Rectal smooth muscle tissue (tissue), 1 donor: ENCODE data around the gene SMYD2.

ENCODE experiments used
- H3K27ac ChIP-seq: one replicate; pipeline ENCODE4 v1.7.0; 2013; ENCODE audit warnings: low read depth, low read length, inconsistent platforms
- H3K27me3 ChIP-seq: one replicate; pipeline ENCODE4 v1.7.0; 2013; ENCODE audit warnings: low read length; ENCODE audit not compliant: control insufficient read depth, insufficient read depth
- H3K36me3 ChIP-seq: one replicate; pipeline ENCODE4 v1.7.0; 2013; ENCODE audit warnings: low read length; ENCODE audit not compliant: control insufficient read depth, insufficient read depth
- H3K4me1 ChIP-seq: one replicate; pipeline ENCODE4 v1.7.0; 2013; ENCODE audit warnings: low read length; ENCODE audit not compliant: control insufficient read depth, insufficient read depth
- H3K4me3 ChIP-seq: one replicate; pipeline ENCODE4 v1.7.0; 2013; ENCODE audit warnings: low read length
- H3K9ac ChIP-seq: one replicate; pipeline ENCODE4 v1.7.0; 2013; ENCODE audit warnings: low read length

The SMYD2 gene

DNA sequence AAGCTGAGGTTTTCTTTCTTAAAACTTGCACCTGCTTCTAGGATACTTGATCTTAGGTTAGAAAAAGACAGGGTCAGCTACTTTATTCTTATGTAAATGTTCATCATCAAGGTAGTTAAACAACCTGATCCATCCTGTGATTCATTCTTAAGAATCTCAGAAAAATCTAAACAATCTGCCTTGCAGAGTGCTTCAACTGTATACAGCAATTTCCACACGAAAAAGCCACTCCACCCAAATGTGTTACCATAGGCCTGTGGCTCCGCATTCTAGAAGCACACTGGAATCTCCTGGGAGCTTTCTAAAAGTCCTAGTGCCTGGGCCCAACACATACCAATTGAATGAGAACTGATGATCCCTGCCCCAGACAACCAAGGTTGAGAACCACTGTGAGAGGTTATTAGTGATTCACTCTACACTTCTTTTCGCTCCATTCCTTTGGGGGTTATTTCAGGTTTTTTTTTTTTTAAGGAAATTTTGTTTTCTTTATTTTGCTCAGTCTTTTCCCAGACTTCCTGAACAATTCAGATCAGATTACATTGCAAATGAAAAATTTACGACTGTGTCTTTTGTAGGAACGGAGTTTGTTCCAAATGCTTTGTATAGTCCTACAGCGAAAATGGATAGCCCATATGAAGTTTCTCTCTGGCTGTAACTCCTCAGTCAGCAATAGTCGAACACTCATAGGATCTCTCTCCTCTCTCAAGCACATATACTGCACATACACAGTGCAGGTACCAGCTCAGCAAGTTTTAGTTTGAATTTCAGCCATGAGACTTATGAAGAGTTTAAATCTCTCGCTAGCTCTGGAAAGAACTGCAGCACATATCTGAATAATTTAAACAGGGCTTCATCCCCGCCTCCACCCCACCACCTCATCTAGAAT is 16.1 kb downstream of the SMYD2 start:
- Histone ChIP-seq H3K4me3 (no peak overlapping the region), H3K4me1 (no peaks in the 10 kb centered on the region), H3K9ac (no peak overlapping the region), H3K36me3 (no peaks in the 10 kb centered on the region), H3K27ac (no peak overlapping the region), H3K27me3 (no peaks in the 10 kb centered on the region)

GRCh38 chr1:214300149-214300780 is 19.3 kb downstream of the SMYD2 start:
- no peaks in the 10 kb centered on the region for H3K4me1 ChIP-seq
- H3K36me3 ChIP-seq = no peaks in the 10 kb centered on the region
- H3K9ac ChIP-seq = no peak overlapping the region
- H3K27ac ChIP-seq = no peak overlapping the region
- H3K4me3 ChIP-seq = no peak overlapping the region
- H3K27me3 ChIP-seq = no peaks in the 10 kb centered on the region

GRCh38 chr1:214301526-214301925 is 20.6 kb downstream of the SMYD2 start:
- Histone ChIP-seq H3K4me1 (no peaks in the 10 kb centered on the region), H3K27me3 (no peaks in the 10 kb centered on the region), H3K36me3 (no peaks in the 10 kb centered on the region), H3K9ac (no peak overlapping the region), H3K4me3 (no peak overlapping the region), H3K27ac (no peak overlapping the region)

GRCh38 chr1:214303141-214303930 is 22.4 kb downstream of the SMYD2 start:
- no peak overlapping the region for H3K9ac ChIP-seq
- no peaks in the 10 kb centered on the region for H3K4me1 ChIP-seq
- H3K36me3 ChIP-seq = no peaks in the 10 kb centered on the region
- no peak overlapping the region for H3K4me3 ChIP-seq
- H3K27me3 ChIP-seq = no peaks in the 10 kb centered on the region
- H3K27ac ChIP-seq = no peak overlapping the region

DNA sequence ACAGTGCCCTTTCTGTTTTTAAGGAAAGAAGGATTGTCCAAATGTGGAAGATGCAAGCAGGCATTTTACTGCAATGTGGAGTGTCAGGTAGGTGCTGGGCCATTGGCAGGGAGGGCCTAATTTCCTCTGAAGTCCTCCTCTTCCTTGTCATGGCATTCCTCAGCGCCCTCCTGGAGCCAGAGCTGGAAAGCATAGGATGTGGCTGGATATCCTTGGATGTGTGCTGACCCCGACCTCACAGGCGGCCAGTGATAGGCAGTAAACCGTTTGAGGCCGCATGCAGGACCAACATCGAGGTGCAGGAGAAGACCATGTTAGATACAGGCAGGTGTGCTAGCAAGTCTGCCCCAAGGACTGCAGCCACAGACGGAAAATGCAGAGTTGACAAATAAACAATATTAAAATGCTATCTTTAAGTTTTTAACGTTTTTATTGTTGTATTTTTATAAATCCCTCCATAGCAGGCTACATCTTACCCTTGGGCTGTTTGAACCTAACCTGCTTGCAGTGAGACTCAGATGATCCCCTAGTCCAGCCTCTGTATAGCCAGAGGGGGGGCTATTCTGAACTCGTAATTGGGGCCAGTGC is 24.3 kb downstream of the SMYD2 start:
- no peak overlapping the region for H3K4me3 ChIP-seq
- no peak overlapping the region for H3K9ac ChIP-seq
- no peaks in the 10 kb centered on the region for H3K4me1 ChIP-seq
- no peaks in the 10 kb centered on the region for H3K27me3 ChIP-seq
- H3K36me3 ChIP-seq = no peaks in the 10 kb centered on the region
- no peak overlapping the region for H3K27ac ChIP-seq

- no peaks in the 10 kb centered on the region for H3K27me3 ChIP-seq
- H3K4me3 ChIP-seq = no peak overlapping the region
- H3K4me1 ChIP-seq = no peaks in the 10 kb centered on the region
- no peak overlapping the region for H3K9ac ChIP-seq
- H3K27ac ChIP-seq = no peak overlapping the region
- no peaks in the 10 kb centered on the region for H3K36me3 ChIP-seq
Observed at GRCh38 chr1:214306269-214306668, 25.3 kb downstream of the SMYD2 start.

GRCh38 chr1:214310010-214310409 is 29.1 kb downstream of the SMYD2 start:
- Histone ChIP-seq H3K9ac (no peak overlapping the region), H3K36me3 (no peaks in the 10 kb centered on the region), H3K27me3 (no peaks in the 10 kb centered on the region), H3K4me3 (no peak overlapping the region), H3K4me1 (no peaks in the 10 kb centered on the region), H3K27ac (no peak overlapping the region)

DNA sequence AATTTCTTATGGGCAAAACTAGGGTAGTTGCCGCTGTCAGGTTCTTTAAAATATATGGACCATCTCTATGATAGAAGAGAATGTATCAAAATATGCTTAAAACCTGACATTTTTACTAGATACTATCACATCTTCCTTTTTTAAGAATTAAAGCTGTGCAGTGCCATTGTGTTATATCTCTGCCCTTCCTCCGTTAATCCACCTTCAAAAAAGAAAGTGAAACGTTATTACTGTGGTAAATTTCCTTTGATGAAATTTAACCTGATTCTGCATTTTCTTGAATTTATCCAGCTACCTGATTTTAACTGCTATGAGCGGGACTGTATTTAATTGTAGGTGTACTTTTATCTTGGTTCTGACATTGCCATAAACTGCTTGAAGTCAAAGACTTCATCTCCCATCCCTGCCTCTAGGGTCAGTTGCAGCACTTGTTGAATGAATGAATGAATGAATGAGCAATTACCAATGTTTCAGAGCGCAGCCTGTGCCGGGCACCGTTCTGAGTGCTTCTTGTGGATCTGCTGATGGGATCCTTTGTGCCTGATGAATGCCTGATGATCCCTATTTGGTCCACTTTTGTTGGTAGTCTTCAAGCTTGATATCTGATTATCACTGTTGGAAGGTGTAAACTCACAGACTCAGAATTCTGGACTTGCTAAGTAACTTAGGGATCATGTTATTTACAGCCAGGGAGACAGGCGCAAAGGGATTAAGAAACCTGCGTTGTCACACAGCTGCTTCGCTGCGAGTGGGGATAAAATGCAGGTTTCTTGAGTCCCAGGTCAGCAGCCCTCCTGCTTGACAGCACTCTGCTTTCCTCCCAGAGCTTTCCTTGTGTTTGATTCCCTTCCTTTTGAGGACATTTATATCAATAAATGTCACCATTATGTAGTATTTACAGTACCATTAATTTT is 30.1 kb downstream of the SMYD2 start:
- no peak overlapping the region for H3K4me3 ChIP-seq
- H3K27ac ChIP-seq = no peak overlapping the region
- no peaks in the 10 kb centered on the region for H3K27me3 ChIP-seq
- no peak overlapping the region for H3K9ac ChIP-seq
- no peaks in the 10 kb centered on the region for H3K36me3 ChIP-seq
- no peaks in the 10 kb centered on the region for H3K4me1 ChIP-seq

DNA sequence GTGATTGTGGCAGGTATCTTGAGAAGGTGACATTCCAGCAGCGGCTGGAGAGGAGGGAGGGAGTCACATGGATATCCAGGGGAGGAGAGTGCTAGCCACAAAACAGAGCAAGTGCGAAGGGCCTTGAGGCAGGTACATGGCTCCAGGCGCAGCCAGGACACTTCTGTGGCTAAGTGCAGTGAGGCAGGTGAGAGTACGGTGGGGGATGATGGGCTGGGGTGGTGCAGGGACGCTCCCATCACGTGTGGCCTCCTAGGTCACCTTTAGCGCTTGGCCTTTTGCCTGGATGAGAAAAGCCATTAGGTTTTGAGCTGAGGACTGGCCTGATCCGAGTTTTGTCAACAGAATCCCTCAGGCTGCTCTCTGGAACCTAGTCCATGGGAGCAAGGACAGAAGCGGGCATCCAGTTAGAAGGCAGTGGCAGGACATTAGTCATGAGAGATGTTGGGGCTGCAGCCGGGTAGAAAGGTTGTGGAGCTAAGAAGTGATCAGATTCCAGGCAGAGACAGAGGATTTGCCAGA is 31.6 kb downstream of the SMYD2 start:
- no peaks in the 10 kb centered on the region for H3K36me3 ChIP-seq
- H3K27me3 ChIP-seq = no peaks in the 10 kb centered on the region
- H3K4me3 ChIP-seq = no peak overlapping the region
- no peak overlapping the region for H3K9ac ChIP-seq
- H3K27ac ChIP-seq = no peak overlapping the region
- H3K4me1 ChIP-seq = no peaks in the 10 kb centered on the region

- H3K36me3 ChIP-seq = no peaks in the 10 kb centered on the region
Observed at GRCh38 chr1:214314178-214314843, 33.4 kb downstream of the SMYD2 start.

DNA sequence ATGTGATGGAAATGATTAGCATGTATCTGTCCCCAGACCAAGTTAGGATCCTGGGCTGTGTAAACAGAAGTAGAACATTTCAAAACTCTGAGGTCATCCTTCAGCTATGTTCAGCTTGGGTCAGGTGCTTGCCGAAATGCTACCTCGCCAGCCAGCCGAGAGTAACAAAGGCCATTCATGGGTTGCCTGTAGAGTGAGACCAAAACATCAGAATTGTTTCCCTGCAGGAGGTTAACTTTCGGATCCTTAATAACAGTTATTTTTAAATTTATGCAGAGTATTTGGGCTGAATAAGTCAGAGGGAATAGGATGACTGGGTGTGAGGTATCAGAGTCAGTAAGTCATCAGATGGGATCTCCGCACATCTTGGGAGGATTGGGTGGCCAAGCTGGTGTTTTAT is 35.6 kb downstream of the SMYD2 start:
- H3K27ac ChIP-seq = no peak overlapping the region
- no peaks in the 10 kb centered on the region for H3K4me1 ChIP-seq
- H3K27me3 ChIP-seq = no peaks in the 10 kb centered on the region
- no peak overlapping the region for H3K4me3 ChIP-seq
- H3K9ac ChIP-seq = no peak overlapping the region
- no peaks in the 10 kb centered on the region for H3K36me3 ChIP-seq

More at GRCh38 chr1:214314178-214314843, 33.4 kb downstream of the SMYD2 start:
- Histone ChIP-seq H3K27ac (no peak overlapping the region), H3K9ac (no peak overlapping the region), H3K4me1 (no peaks in the 10 kb centered on the region), H3K4me3 (no peak overlapping the region), H3K27me3 (no peaks in the 10 kb centered on the region)
